SK-N-MC (cell line): ENCODE data around the gene INAFM2.

Source experiments
- DNase-seq: peaks from one replicate; pipeline ENCODE4 v3.0.0-alpha.2; 2011; ENCODE audit warnings: low read depth, low spot score
- H3K27ac ChIP-seq: fragments of 200-600 bp; sonication (generic); 2 replicates; pipeline ENCODE4 v1.5.1; 2016; ENCODE audit warnings: mixed run types
- H3K36me3 ChIP-seq: fragments of 200-600 bp; sonication (generic); 2 replicates; pipeline ENCODE4 v1.6.1; 2017; ENCODE audit warnings: antibody characterized with exemption, low read length, mixed read lengths; ENCODE audit not compliant: insufficient read depth
- H3K4me3 ChIP-seq: fragments of 200-600 bp; sonication (generic); 2 replicates; pipeline ENCODE4 v1.5.1; 2016
- H3K9ac ChIP-seq: fragments of 200-600 bp; sonication (generic); 2 replicates; pipeline ENCODE4 v1.8.0; 2017; ENCODE audit warnings: mixed run types, mixed read lengths; ENCODE audit not compliant: insufficient read length
- H3K9me3 ChIP-seq: fragments of 200-600 bp; sonication (generic); 2 replicates; pipeline ENCODE4 v1.6.1; 2017; ENCODE audit warnings: low read depth, mild to moderate bottlenecking, antibody characterized with exemption, low read length, moderate library complexity, mixed read lengths
- EZH2 ChIP-seq: fragments of 200-600 bp; sonication (generic); IDR thresholded peaks from one replicate; pipeline ENCODE4 v1.6.1; 2017; ENCODE audit warnings: antibody characterized with exemption
- FOXP2 ChIP-seq: optimal IDR thresholded peaks from 2 replicates; pipeline ENCODE3; 2011; ENCODE audit warnings: mild to moderate bottlenecking, moderate library complexity; ENCODE audit not compliant: insufficient read depth; ENCODE audit errors: extremely low read length, control extremely low read depth
- POLR2AphosphoS5 ChIP-seq: IDR thresholded peaks from 2 replicates; pipeline ENCODE4 v1.6.1; 2012; ENCODE audit warnings: mild to moderate bottlenecking, low read depth, low read length, borderline replicate concordance

The INAFM2 gene

DNA sequence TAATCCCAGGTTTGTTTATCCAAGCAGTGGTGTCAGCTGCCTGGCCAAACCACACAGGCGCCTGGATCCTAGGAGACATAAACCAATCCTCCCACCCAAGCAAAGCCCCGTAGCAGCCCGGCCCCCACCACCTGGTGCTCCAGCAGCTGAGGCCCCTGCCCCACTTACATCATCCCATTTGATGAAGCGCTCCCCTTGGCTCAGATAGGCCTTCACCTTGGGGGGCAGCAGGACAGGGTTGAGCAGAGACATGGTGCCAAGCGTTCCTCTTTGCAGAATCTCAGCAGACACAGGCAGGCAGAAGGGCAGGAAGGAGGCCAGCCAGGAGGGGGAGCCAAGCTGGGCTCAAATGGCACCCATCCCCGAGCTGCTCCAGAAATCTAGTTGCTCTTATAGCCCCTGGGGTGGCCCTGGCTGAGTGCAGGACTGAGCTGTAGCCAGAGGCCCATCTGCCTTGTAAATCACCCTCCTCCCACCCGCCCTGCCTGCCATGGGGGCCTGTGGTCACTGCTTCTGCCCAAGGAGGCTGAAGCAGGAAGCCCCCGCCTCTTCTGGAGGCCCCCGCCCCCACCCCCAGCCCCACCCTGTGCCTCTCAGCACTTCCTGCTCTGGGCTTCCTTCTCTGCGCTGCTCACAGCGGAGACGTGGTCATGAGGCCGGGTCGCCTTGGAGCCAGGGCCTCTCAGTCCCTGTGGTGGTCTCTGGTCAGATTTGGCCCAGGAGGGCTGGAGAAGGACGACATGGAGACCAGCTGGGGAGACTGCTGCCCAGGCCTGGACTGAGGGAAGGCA, 15.9 kb upstream of the INAFM2 start, which contains the start of gene PLCB2:
PLCB2 (minus strand) TSS at position 515 of the 791 bp plus-strand sequence; CDS start at position 252, 263 bp downstream.
- peaks cover 9% of the 10 kb centered on the region; the same call in 1 of the 2 replicates for H3K36me3 ChIP-seq
- H3K9ac ChIP-seq, result peak within 1 kb of the TSS; percentile 79
- TF ChIP-seq POLR2AphosphoS5, result peak; percentile 36; the same call in 1 of the 2 replicates
- no peak for TF ChIP-seq EZH2
- TF ChIP-seq FOXP2, result no peak
- peak within 1 kb of the TSS; percentile 88 for H3K27ac ChIP-seq
- DNase-seq, result no peak
- H3K4me3 ChIP-seq, result peak within 1 kb of the TSS; percentile 81
- no peaks in the 10 kb centered on the region for H3K9me3 ChIP-seq

DNA sequence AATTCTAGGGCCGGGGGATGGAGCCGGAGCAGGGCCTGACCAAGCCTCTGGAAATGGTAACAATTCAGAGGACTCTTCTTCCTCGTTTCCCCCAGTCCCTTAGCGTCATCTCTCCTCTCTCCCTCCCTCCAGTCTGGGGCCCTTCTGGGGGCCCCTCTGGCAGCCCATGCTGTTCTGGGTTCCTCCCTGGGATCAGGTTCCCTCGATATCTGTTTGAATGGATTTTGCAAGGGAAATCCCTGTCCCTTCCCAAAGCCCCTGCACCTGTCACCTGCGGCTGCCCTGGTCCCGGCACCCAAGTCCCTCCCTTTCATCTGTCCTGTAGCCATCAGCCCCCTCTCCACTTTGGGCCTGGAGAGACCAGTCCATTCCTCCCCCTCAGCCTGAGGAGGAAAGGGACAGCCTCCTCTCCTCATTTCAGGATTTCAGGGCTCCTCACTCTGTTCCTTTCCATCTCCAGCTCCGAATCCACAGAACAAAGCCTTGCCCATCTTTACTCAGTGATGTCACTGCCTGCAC, 14.1 kb upstream of the INAFM2 start:
- Histone ChIP-seq H3K27ac (peak overlapping the region; percentile 83), H3K4me3 (no peak overlapping the region), H3K9me3 (no peaks in the 10 kb centered on the region), H3K9ac (no peak overlapping the region), H3K36me3 (no peaks in the 10 kb centered on the region)
- no peak for DNase-seq
- no peak for TF ChIP-seq FOXP2
- TF ChIP-seq EZH2, result no peak
- TF ChIP-seq POLR2AphosphoS5, result no peak

DNA sequence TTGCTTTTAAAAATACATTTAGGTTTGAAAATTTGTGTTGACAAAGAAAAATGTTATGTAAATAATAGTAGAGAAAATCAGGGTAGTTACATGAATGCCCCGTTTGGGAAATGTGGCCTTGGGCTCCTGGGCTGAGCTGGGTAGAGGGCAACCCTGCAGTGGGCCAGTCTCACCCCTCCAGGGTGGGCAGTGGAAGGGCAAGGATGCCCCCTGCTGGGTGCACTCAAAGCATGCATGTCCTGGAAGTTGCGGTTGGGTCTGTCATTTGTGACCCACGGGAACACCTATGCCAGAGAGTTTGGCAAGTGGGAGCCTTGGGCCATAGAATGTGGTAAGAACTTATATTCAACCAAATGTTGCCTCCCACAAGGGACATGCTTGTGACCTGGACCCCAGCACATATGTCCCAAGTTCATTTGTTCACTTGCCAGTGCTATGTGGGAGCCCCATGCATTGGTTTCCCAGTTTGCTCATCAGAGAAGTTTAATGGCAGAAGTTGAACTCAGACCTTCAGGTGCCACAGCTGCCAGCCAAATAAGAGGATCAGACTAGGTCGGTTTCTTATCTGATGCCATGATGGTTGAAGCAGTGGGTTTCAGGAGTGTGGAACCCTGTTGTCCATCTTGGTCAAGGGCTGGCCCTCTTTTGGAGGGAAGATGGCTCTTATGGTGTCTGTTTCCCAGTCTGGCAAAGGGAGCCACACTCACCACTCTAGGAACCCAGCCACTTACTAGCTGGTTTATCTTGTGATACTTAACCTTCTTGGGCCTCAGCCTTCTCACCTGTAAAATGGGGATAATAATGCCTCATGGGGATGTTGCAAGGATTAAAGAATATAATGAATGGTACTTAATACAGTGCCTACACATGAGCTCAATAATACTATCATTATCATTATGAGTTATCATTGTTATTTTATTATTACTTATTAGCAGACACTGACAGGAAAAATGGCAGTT, 13.2 kb upstream of the INAFM2 start:
- Histone ChIP-seq H3K9me3 (no peaks in the 10 kb centered on the region), H3K4me3 (no peak overlapping the region), H3K9ac (no peak overlapping the region), H3K36me3 (no peaks in the 10 kb centered on the region), H3K27ac (peak overlapping the region; percentile 83)
- DNase-seq, result no peak
- no peak for TF ChIP-seq FOXP2
- no peak for TF ChIP-seq POLR2AphosphoS5
- TF ChIP-seq EZH2, result no peak

DNA sequence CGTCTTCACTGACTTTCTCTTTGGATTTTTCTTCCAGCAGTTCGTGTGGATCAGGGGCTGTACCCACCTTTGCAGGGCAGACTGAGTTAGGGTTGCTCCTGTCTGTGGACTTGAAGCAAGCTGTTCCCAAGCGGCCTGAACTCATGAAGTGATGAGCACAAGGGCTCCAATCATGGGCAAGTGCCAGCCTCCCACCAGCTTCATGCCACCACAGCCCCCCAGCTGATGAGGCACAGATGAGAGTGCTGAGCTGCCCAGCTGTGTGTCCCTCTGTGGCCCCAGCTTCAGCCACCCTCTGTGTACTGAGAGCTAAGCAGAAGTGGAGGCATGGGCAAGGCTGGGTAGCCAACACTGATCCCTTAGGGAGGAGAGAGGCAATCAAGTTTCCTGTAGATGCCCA, 12.5 kb upstream of the INAFM2 start:
- no peak for DNase-seq
- no peaks in the 10 kb centered on the region for H3K36me3 ChIP-seq
- no peak overlapping the region for H3K9ac ChIP-seq
- no peak overlapping the region for H3K27ac ChIP-seq
- TF ChIP-seq FOXP2 (no peak), EZH2 (no peak), POLR2AphosphoS5 (no peak)
- no peak overlapping the region for H3K4me3 ChIP-seq
- H3K9me3 ChIP-seq, result no peaks in the 10 kb centered on the region

DNA sequence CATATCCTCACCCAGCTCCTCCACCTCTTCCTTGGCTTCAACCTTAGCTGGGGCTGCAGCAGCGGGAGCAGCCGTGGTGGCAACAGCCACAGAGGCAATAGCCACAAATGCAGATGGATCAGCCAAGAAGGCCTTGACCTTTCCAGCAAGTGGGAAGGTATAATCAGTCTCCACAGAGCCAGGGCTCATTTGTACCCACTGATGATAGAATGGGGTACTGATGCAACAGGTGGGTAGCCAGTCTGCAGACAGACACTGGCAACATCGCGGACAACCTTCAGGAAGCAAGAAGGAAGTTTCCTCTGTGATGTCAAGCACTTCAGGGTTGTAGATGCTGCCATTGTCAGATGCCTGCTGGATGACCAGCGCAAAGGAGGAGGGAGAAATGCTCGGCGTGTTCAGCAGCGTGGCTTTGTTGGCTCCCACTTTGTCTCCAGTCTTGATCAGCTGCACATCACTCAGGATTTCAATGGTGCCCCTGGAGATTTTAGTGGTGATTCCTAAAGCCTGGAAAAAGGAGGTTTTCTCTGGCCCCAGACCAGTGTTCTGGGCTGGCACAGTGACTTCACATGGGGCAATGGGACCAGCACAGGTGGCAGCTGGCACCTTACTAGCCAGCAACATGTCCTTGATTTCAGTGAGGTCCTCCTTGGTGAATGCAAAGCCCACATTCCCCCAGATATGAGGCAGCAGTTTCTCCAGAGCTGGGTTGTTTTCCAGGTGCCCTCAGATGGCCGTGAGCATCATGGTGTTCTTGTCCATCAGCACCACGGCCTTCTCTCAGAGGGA, 10.9 kb upstream of the INAFM2 start:
- Histone ChIP-seq H3K27ac (no peak overlapping the region), H3K4me3 (no peak overlapping the region), H3K9ac (no peak overlapping the region), H3K9me3 (no peaks in the 10 kb centered on the region), H3K36me3 (no peaks in the 10 kb centered on the region)
- no peak for TF ChIP-seq EZH2
- TF ChIP-seq FOXP2, result no peak
- TF ChIP-seq POLR2AphosphoS5, result no peak
- DNase-seq, result no peak

DNA sequence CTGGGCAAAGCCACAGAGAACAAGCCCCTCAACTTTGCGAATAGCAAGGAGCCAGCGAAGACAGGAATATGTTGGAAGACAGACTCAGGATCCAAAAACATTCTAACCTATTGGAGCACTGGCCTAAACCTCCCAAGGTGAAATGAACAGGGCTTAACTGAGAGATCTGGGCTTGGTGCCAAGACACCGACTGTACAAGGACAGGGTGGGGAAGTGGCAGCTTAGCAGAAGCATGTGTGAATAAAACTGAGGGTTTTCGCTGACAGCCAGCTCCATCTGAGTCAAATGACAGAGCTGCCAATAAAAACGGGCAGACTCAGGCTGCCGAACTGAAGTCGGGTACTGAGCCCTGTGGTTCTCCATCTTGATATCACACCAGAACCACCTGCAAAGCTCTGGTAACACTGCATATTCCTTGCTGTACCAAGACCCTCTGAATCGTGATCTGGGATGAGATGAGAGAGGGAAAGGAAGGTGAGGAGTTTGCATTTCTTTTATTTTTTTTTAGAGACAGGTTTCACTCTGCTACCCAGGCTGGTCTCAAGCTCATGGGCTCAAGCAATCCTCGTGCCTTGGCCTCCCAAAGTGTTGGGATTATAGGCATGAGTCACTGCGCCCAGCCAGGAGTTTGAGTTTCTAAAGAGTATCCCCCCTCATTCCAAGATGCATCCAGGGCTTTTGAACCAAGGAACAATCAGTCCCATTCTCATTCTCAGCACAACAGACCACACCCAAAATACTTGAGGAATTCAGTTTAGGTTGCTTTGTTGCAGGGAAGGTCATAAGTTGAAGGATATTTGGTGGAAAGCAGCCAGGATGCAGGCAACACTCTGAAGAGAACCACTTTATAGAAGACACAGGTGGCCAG, 9.7 kb upstream of the INAFM2 start:
- TF ChIP-seq POLR2AphosphoS5, result no peak
- TF ChIP-seq EZH2, result no peak
- TF ChIP-seq FOXP2, result no peak
- DNase-seq, result no peak
- H3K9ac ChIP-seq, result no peak overlapping the region
- H3K9me3 ChIP-seq, result no peaks in the 10 kb centered on the region
- no peak overlapping the region for H3K4me3 ChIP-seq
- H3K36me3 ChIP-seq, result no peaks in the 10 kb centered on the region
- no peak overlapping the region for H3K27ac ChIP-seq

DNA sequence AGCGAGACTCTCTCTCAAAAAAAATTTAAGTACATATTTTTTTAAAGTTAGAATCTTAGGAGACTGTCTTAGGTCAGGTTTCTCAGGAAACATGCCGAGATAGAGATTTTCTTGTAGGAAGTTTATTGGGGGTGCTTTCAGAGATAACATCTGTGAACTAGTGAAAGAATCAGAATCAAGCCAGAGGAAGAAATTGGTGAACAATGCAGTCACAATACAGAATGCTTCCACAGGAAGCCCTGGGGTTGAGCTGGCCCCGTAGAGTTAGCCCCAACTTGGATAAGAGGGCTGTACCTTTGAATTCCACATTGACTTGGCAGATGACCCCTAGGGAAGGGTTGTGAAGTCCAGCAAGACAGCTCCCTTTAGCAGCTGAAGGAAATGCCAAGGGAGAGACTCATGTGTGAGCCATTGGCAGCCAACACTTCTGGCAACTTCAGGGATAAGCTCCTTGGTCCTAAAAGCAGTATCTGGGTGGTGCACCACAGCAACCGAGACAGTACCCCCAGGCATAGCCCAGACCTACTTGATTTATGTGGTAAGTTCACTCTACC, 8.7 kb upstream of the INAFM2 start:
- Histone ChIP-seq H3K4me3 (no peak overlapping the region), H3K9me3 (no peaks in the 10 kb centered on the region), H3K9ac (no peak overlapping the region), H3K27ac (no peak overlapping the region), H3K36me3 (no peaks in the 10 kb centered on the region)
- DNase-seq, result no peak
- TF ChIP-seq FOXP2, result no peak
- TF ChIP-seq POLR2AphosphoS5, result no peak
- no peak for TF ChIP-seq EZH2
